Fibroblast of the aortic adventitia (primary cell): ENCODE measurements around the gene OGN. TPM values are rescaled to one million over a fixed set of nuclear protein-coding genes. Genes with fewer than 3 reads are reported as not detected.
A peak's percentile ranks its signal among the peaks of the same experiment; 100 is the strongest.

ENCODE experiments used
- DNase-seq: peaks from one replicate; pipeline ENCODE4 v3.0.0-alpha.2; 2010; ENCODE audit warnings: low read depth
- H3K4me3 ChIP-seq: 2 replicates; pipeline ENCODE4 v1.5.1; 2011; ENCODE audit warnings: low read depth, mild to moderate bottlenecking, control low read depth, low read length, moderate library complexity
- total RNA-seq: library from RNA; depleted of rRNA; stranded (reverse); fragments of >200 nt; gene quantifications from 2 replicates; pipeline ENCODE4 v1.2.3, GENCODE V29; 2012; ENCODE audit warnings: low replicate concordance
- TF ChIP-seq, protein P1 (sequence below): IDR thresholded peaks from 2 replicates; pipeline ENCODE4 v1.5.1; 2011; ENCODE audit warnings: mild to moderate bottlenecking, low read length, control low read depth, inconsistent platforms; ENCODE audit not compliant: insufficient read depth

Gene OGN, protein sequence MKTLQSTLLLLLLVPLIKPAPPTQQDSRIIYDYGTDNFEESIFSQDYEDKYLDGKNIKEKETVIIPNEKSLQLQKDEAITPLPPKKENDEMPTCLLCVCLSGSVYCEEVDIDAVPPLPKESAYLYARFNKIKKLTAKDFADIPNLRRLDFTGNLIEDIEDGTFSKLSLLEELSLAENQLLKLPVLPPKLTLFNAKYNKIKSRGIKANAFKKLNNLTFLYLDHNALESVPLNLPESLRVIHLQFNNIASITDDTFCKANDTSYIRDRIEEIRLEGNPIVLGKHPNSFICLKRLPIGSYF
- 140 and 166 TPM in 2 replicates for total RNA-seq

DNA sequence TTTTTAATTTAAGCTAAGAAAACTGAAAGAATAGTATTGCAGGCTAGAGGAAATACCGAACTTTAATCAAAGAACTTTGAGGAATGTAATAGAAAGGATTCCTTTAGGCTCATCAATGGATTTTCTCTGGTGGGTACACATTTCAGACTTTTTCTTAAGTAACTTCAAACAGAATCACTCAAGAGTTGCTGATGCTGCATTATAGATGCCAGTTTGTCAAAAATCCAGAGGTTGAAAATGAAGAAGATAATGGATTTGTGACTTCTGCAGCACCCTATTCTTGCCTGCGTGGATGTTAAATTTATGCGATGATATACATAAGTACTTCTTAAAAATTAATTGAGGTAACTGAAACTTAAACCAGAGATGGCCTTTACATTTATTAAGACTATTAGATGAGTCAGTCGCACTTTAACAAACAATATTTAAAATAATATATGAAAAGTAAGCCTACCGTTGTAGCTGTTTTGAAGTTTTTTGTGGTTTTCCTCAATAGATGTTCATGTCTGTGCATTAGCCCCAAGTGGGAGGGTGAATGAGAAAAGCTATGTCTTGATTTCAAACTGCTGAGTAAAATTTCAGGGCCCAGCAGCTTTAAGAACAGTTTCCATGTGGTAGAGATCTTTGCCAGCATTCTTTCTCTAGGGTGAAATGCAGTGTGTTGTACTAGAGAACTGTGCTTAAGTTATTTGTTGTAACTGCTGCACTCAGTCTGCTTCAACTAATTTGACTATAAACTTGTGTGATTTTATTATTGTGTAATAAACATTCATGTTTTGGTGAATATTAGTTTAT, at the start of gene OGN:
Gene OGN (minus strand): TSS at position 537 of the 795 bp plus-strand sequence. CDS start 1,171 bp downstream, outside the sequence.
- TF ChIP-seq, protein P1, sequence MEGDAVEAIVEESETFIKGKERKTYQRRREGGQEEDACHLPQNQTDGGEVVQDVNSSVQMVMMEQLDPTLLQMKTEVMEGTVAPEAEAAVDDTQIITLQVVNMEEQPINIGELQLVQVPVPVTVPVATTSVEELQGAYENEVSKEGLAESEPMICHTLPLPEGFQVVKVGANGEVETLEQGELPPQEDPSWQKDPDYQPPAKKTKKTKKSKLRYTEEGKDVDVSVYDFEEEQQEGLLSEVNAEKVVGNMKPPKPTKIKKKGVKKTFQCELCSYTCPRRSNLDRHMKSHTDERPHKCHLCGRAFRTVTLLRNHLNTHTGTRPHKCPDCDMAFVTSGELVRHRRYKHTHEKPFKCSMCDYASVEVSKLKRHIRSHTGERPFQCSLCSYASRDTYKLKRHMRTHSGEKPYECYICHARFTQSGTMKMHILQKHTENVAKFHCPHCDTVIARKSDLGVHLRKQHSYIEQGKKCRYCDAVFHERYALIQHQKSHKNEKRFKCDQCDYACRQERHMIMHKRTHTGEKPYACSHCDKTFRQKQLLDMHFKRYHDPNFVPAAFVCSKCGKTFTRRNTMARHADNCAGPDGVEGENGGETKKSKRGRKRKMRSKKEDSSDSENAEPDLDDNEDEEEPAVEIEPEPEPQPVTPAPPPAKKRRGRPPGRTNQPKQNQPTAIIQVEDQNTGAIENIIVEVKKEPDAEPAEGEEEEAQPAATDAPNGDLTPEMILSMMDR = no peak
- DNase-seq = peak; percentile 76
- peak within 1 kb of the TSS; percentile 50 for H3K4me3 ChIP-seq

DNA sequence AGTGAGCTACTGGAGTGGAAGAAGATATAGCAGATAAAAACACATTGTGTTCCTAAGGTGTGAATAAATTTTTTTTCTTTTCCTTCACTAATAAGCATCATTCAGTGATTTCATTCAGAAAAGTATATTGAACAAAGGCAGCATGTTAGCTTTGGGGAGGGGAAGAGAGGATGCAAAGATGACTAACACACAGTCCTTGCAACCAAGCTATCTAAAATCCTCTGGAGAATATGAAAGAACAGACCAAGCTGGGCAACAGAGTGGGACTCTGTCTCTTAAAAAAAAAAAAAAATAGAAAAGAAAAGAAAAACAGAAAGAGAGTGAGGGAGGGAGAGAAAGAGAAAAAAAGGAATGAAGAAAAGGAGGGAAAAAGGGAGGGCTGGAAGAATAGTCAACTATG, 42.2 kb upstream of the OGN start:
- TF ChIP-seq, protein P1 = no peak
- DNase-seq = peak; percentile 18
- H3K4me3 ChIP-seq = no peak overlapping the region

DNA sequence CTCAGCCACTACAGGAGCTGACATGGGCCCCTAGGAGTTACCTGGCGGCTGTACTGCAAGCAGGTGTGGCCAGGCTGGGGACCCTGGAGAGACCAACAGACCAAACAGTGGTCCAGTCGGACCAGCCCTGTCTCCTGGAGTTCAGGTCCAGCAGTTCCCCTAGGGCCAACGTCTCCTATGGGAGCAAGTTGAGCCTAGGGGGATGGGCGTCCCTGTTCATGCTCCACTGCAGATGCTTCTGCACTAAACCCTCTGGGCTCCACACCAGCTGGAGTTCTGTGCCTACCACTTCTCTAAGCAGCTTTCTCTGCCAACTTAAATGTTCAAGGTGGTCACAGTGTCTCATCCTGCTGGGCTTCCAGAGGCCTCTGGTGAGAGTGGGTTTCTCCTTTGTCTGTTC, 40.5 kb upstream of the OGN start:
- no peak for DNase-seq
- no peak overlapping the region for H3K4me3 ChIP-seq
- TF ChIP-seq, protein P1 = no peak

DNA sequence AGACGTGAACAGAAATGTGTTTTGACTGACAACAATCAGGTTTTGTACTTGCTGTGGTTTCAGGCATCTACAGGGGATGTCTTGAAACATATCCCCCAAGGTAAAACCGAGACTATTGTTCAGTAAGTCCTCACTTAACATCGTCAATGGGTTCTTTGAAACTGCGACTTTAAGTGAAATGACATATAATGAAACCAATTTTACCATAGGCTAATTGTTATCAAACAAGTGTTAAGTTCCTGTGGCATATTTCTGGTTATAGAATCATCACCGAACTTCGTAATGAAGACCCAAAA, 36.3 kb upstream of the OGN start:
- no peak overlapping the region for H3K4me3 ChIP-seq
- TF ChIP-seq, protein P1 = no peak
- no peak for DNase-seq

DNA sequence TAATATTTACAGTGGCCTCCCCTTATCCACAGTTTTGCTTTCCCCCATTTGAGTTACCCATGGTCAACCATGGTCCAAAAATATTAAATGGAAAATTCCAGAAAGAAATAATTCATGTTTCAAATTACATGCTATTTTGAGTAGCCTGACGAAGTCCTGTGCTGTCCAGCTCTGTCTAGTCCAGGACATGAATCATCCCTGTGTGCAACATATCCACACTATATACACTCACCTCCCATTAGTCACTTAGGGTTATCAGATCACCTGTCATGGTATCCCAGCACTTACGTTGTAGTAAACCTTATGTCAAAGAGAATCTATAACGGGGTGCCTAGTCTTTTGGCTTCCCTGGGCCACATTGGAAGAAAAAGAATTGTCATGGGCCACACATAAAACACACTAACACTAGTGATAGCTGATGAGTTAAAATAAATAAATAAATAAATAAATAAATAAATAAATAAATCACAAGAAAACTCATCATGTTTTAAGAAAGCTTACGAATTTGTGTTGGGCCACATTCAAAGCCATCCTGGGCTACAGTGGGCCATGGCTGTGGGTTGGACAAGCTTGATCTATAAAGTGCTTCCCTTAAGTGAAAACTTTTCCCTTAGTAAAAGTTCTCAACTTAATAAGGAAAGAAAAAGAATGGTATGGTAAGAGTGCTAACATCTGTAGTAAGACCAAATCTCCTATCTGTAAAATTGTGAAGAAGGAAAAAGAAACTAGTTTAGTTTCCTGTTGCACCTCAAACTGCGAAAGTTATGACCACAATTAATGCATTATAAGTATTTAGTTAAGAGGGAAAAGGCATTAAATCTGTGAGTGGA, 35.8 kb upstream of the OGN start:
- no peak overlapping the region for H3K4me3 ChIP-seq
- TF ChIP-seq, protein P1 = no peak
- DNase-seq = peak; percentile 84

DNA sequence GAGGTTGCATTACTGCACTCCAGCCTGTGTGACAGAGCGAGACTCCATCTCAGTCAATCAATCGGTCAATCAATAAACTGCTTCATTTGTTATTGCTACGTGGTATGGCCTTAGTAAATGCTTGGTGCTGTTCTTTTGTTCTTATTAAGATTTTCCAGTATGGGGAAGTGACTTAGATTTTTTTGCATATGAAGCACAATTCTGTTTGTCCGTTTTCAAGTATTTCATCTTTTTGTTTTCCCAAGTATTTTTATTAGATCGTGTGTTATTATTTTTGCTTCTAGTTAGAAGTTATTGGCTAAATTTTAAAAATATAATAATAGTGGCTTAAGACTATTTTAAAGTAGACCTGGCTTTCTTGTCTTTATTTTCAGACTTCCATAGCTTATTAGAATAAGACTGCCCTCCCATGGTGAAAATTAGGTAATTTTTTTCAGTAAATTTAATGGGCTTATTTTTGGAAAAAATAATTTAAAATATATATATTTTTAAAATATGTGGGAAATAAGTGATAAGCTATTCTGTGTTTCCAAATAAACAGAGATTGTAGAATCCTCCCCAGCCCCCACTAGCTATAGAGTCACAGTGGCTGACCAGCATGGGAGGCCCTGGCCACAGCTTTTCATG, 34.6 kb upstream of the OGN start:
- TF ChIP-seq, protein P1 = peak; percentile 37
- H3K4me3 ChIP-seq = no peak overlapping the region
- peak; percentile 76 for DNase-seq
